ENCODE data around the gene SIAH3. TPM values are rescaled to one million over a fixed set of nuclear protein-coding genes. Genes with fewer than 3 reads are reported as not detected.

The SIAH3 gene
- total RNA-seq, 2 experiments from 2014 or later, result 0.07 to 0.11 TPM

GRCh38 chr13:45826731-45827130, 24.8 kb downstream of the SIAH3 start:
- H3K27ac Mint-ChIP-seq, result no peak overlapping the region
- ATAC-seq (no peak), DNase-seq (no peak)
- H3K36me3 Mint-ChIP-seq (ENCODE audit: low read depth), result no peaks in the 10 kb centered on the region
- no peaks in the 10 kb centered on the region for H3K9me3 Mint-ChIP-seq
- intact Hi-C loops (cut with micrococcal nuclease), result no loop called here
- no peak for TF ChIP-seq CTCF (IDR thresholded peaks at IDR 0.05)
- peaks cover 2% of the 10 kb centered on the region for H3K4me1 Mint-ChIP-seq (ENCODE audit: low read depth)
- ChIA-PET CTCF (interaction anchor here (0.9 to 1.7 kb wide), 3 partner anchors 10 to 203 kb away, joined by 3 to 4 read pairs (median 3); no protein-coding TSS in a partner anchor), POLR2A (no interaction called here)
- H3K27me3 Mint-ChIP-seq, result no peaks in the 10 kb centered on the region
- H3K4me3 Mint-ChIP-seq, result no peak overlapping the region

GRCh38 chr13:45825387-45825650, 26.2 kb downstream of the SIAH3 start:
- Mint-ChIP-seq H3K36me3 (ENCODE audit: low read depth) (no peaks in the 10 kb centered on the region), H3K27ac (no peak overlapping the region), H3K4me3 (no peak overlapping the region), H3K9me3 (no peaks in the 10 kb centered on the region), H3K27me3 (no peaks in the 10 kb centered on the region), H3K4me1 (ENCODE audit: low read depth) (peaks cover 2% of the 10 kb centered on the region)
- no peak for TF ChIP-seq CTCF (IDR thresholded peaks at IDR 0.05)
- no peak for ATAC-seq
- CTCF ChIA-PET, result interaction anchor here (1.0 to 1.7 kb wide), 2 partner anchors 19 to 24 kb away, joined by 3 to 4 read pairs; no protein-coding TSS in a partner anchor
- intact Hi-C loops (cut with micrococcal nuclease), result no loop called here
- POLR2A ChIA-PET, result interaction anchor here (0.8 kb wide), 1 partner anchor 18 kb away, joined by 3 read pairs; no protein-coding TSS in a partner anchor
- DNase-seq, result no peak

GRCh38 chr13:45823583-45823982, 28.0 kb downstream of the SIAH3 start:
- Mint-ChIP-seq H3K27me3 (no peaks in the 10 kb centered on the region), H3K36me3 (ENCODE audit: low read depth) (no peaks in the 10 kb centered on the region), H3K27ac (no peak overlapping the region), H3K4me1 (ENCODE audit: low read depth) (peaks cover 2% of the 10 kb centered on the region), H3K4me3 (no peak overlapping the region), H3K9me3 (no peaks in the 10 kb centered on the region)
- intact Hi-C loops (cut with micrococcal nuclease), result no loop called here
- DNase-seq (no peak), ATAC-seq (no peak)
- TF ChIP-seq CTCF (IDR thresholded peaks at IDR 0.05), result no peak
- ChIA-PET POLR2A (interaction anchor here (0.9 kb wide), 1 partner anchor 10 kb away, joined by 3 read pairs; no protein-coding TSS in a partner anchor), CTCF (no interaction called here)

- ATAC-seq (no peak), DNase-seq (no peak)
- POLR2A ChIA-PET, result no interaction called here
- TF ChIP-seq CTCF (IDR thresholded peaks at IDR 0.05), result no peak
- no peaks in the 10 kb centered on the region for H3K27me3 Mint-ChIP-seq
- CTCF ChIA-PET, result no interaction called here
- peaks cover under 1% of the 10 kb centered on the region for H3K4me1 Mint-ChIP-seq (ENCODE audit: low read depth)
- no peak overlapping the region for H3K27ac Mint-ChIP-seq
- no peak overlapping the region for H3K4me3 Mint-ChIP-seq
- H3K9me3 Mint-ChIP-seq, result no peaks in the 10 kb centered on the region
- no peaks in the 10 kb centered on the region for H3K36me3 Mint-ChIP-seq (ENCODE audit: low read depth)
- intact Hi-C loops (cut with micrococcal nuclease), result no loop called here
These were observed 29.7 kb downstream of the SIAH3 start for GRCh38 chr13:45821811-45822210.

GRCh38 chr13:45820106-45820838, 31.3 kb downstream of the SIAH3 start:
- intact Hi-C loops (cut with micrococcal nuclease), result no loop called here
- no peaks in the 10 kb centered on the region for H3K27me3 Mint-ChIP-seq
- no peaks in the 10 kb centered on the region for H3K36me3 Mint-ChIP-seq (ENCODE audit: low read depth)
- H3K27ac Mint-ChIP-seq, result no peak overlapping the region
- POLR2A ChIA-PET, result no interaction called here
- no peak for TF ChIP-seq CTCF (IDR thresholded peaks at IDR 0.05)
- DNase-seq (no peak), ATAC-seq (no peak)
- no peak overlapping the region for H3K4me3 Mint-ChIP-seq
- no peaks in the 10 kb centered on the region for H3K4me1 Mint-ChIP-seq (ENCODE audit: low read depth)
- CTCF ChIA-PET, result no interaction called here
- H3K9me3 Mint-ChIP-seq, result no peaks in the 10 kb centered on the region

Data from activated CD8-positive, alpha-beta T cell treated with anti-CD3 and anti-CD28 coated beads for 36 hours (primary cell).